ENCODE measurements around the gene OR6J1. TPM values are rescaled to one million over a fixed set of nuclear protein-coding genes. Genes with fewer than 3 reads are reported as not detected.
"Not testable (repeated sequence)": the region's sequence is repeated elsewhere in the genome, so short reads cannot be mapped to it uniquely, and the experiment has no call there.

Gene OR6J1
- polyA plus RNA-seq (2011; rRNA removed) (not detected in 2 replicates), polyA minus RNA-seq (2011; rRNA and poly(A)+ RNA removed) (not detected in 2 replicates)

GRCh38 chr14:22644305-22644635 lies at the start of gene OR6J1:
Gene OR6J1, minus strand, starts transcription at chr14:22644352. Its CDS starts 9,541 bp downstream, at chr14:22634811.
- TF ChIP-seq CTCF (IDR thresholded peaks at IDR 0.05; ENCODE audit: low read depth, low read length), result no peak
- ChIA-PET POLR2A (no interaction called here), CTCF (interaction anchor here (0.8 kb wide), 1 partner anchor 74 kb away, joined by 4 read pairs; no protein-coding TSS in a partner anchor)
- Histone ChIP-seq H3K9me3 (ENCODE audit: control insufficient read depth, insufficient read depth, low read length) (no peaks in the 10 kb centered on the region), H3K27ac (ENCODE audit: low read depth, low read length) (no peak within 1 kb of the TSS), H3K4me3 (ENCODE audit: low read depth, low read length) (no peak within 1 kb of the TSS), H3K27me3 (ENCODE audit: control insufficient read depth, insufficient read depth, low read length) (no peaks in the 10 kb centered on the region)
- no peak for DNase-seq (ENCODE audit: low read depth, low spot score)

GRCh38 chr14:22692194-22692593 lies 48.0 kb upstream of the OR6J1 start:
- POLR2A ChIA-PET, result no interaction called here
- peaks cover 19% of the 10 kb centered on the region for H3K27me3 ChIP-seq (ENCODE audit: control insufficient read depth, insufficient read depth, low read length)
- CTCF ChIA-PET, result no interaction called here
- DNase-seq (ENCODE audit: low read depth, low spot score), result no peak
- H3K9me3 ChIP-seq (ENCODE audit: control insufficient read depth, insufficient read depth, low read length), result no peaks in the 10 kb centered on the region; the same call in 1 of the 2 replicates
- no peak overlapping the region for H3K4me3 ChIP-seq (ENCODE audit: low read depth, low read length)
- no peak for TF ChIP-seq CTCF (IDR thresholded peaks at IDR 0.05; ENCODE audit: low read depth, low read length)
- no peak overlapping the region for H3K27ac ChIP-seq (ENCODE audit: low read depth, low read length)

- ChIA-PET POLR2A (no interaction called here), CTCF (interaction anchor here (0.6 to 1.7 kb wide), 2 partner anchors 121 to 134 kb away, joined by 3 to 4 read pairs; no protein-coding TSS in a partner anchor)
- no peak for TF ChIP-seq CTCF (IDR thresholded peaks at IDR 0.05; ENCODE audit: low read depth, low read length)
- peak; percentile 1 for DNase-seq (ENCODE audit: low read depth, low spot score)
- Histone ChIP-seq H3K27ac (ENCODE audit: low read depth, low read length) (no peak overlapping the region), H3K27me3 (ENCODE audit: control insufficient read depth, insufficient read depth, low read length) (peaks cover 25% of the 10 kb centered on the region), H3K9me3 (ENCODE audit: control insufficient read depth, insufficient read depth, low read length) (no peaks in the 10 kb centered on the region; the same call in 1 of the 2 replicates), H3K4me3 (ENCODE audit: low read depth, low read length) (no peak overlapping the region)
Measured at GRCh38 chr14:22691171-22691570, 47.0 kb upstream of the OR6J1 start.

- Histone ChIP-seq H3K27me3 (ENCODE audit: control insufficient read depth, insufficient read depth, low read length) (peaks cover 33% of the 10 kb centered on the region), H3K4me3 (ENCODE audit: low read depth, low read length) (no peak overlapping the region), H3K27ac (ENCODE audit: low read depth, low read length) (no peak overlapping the region), H3K9me3 (ENCODE audit: control insufficient read depth, insufficient read depth, low read length) (no peaks in the 10 kb centered on the region; the same call in 1 of the 2 replicates)
- ChIA-PET POLR2A (interaction anchor here (0.8 to 1.2 kb wide), 2 partner anchors 11 to 36 kb away, joined by 3 read pairs; no protein-coding TSS in a partner anchor), CTCF (no interaction called here)
- no peak for TF ChIP-seq CTCF (IDR thresholded peaks at IDR 0.05; ENCODE audit: low read depth, low read length)
- peak; percentile 74 for DNase-seq (ENCODE audit: low read depth, low spot score)
Measured at GRCh38 chr14:22689199-22689598, 45.0 kb upstream of the OR6J1 start.

GRCh38 chr14:22687969-22688368 lies 43.8 kb upstream of the OR6J1 start:
- POLR2A ChIA-PET; CTCF ChIA-PET; H3K9me3 ChIP-seq (ENCODE audit: control insufficient read depth, insufficient read depth, low read length); H3K4me3 ChIP-seq (ENCODE audit: low read depth, low read length); DNase-seq (ENCODE audit: low read depth, low spot score); H3K27ac ChIP-seq (ENCODE audit: low read depth, low read length): not testable (repeated sequence)
- peaks cover 33% of the 10 kb centered on the region for H3K27me3 ChIP-seq (ENCODE audit: control insufficient read depth, insufficient read depth, low read length)

GRCh38 chr14:22686176-22686611 lies 42.0 kb upstream of the OR6J1 start:
- H3K9me3 ChIP-seq (ENCODE audit: control insufficient read depth, insufficient read depth, low read length); H3K4me3 ChIP-seq (ENCODE audit: low read depth, low read length); DNase-seq (ENCODE audit: low read depth, low spot score); H3K27ac ChIP-seq (ENCODE audit: low read depth, low read length); POLR2A ChIA-PET: not testable (repeated sequence)
- CTCF ChIA-PET, result interaction anchor here (3.2 kb wide), 1 partner anchor 129 kb away, joined by 11 read pairs; no protein-coding TSS in a partner anchor
- peaks cover 26% of the 10 kb centered on the region for H3K27me3 ChIP-seq (ENCODE audit: control insufficient read depth, insufficient read depth, low read length)
